Left ventricle myocardium inferior (tissue), 1 donor: ENCODE data around the gene RGL4. TPM values are rescaled to one million over a fixed set of nuclear protein-coding genes. Genes with fewer than 3 reads are reported as not detected.
"Not testable (repeated sequence)": the region's sequence is repeated elsewhere in the genome, so short reads cannot be mapped to it uniquely, and the experiment has no call there.

ENCODE experiments used
- DNase-seq: peaks from one replicate; pipeline ENCODE4 v3.0.0-alpha.2; 2020
- H3K27ac ChIP-seq: fragments of 200-600 bp; replicated peaks from 2 replicates; pipeline ENCODE4 v1.8.0; 2021
- H3K27me3 ChIP-seq: fragments of 200-600 bp; 2 replicates; pipeline ENCODE4 v1.8.0; 2021; ENCODE audit warnings: low read depth
- H3K36me3 ChIP-seq: fragments of 200-600 bp; 2 replicates; pipeline ENCODE4 v1.8.0; 2021
- H3K4me1 ChIP-seq: fragments of 200-600 bp; 2 replicates; pipeline ENCODE4 v1.8.0; 2021
- H3K4me3 ChIP-seq: fragments of 200-600 bp; 2 replicates; pipeline ENCODE4 v1.8.0; 2021; ENCODE audit warnings: mild to moderate bottlenecking, moderate library complexity
- H3K9me3 ChIP-seq: fragments of 200-600 bp; replicated peaks from 2 replicates; pipeline ENCODE4 v1.8.0; 2021
- CTCF ChIP-seq: fragments of 200-600 bp; IDR thresholded peaks from 2 replicates; pipeline ENCODE4 v1.8.0; 2021; ENCODE audit warnings: antibody characterized with exemption, mild to moderate bottlenecking, borderline replicate concordance
- intact Hi-C: fragments of 100-400 bp; cut with micrococcal nuclease; formaldehyde crosslinking; loops from one replicate; pipeline ENCODE4 v1.11.0; 2022
- total RNA-seq: library from RNA; stranded (reverse); fragmentation: NEBNext Ultra II Directional; extraction: Animal tissue kit (Norgen Biotek cat#: 25700); gene quantifications from one replicate; pipeline ENCODE4 v1.2.1, GENCODE V29; 2021
- donor health status: DM: no; HTN: yes; CAD: no; lungs with severe emphysema.

The RGL4 gene
- total RNA-seq, 1 donor from 2014 or later, result not detected

GRCh38 chr22:23673050-23673620, 17.7 kb upstream of the RGL4 start:
- H3K27me3 ChIP-seq, result no peaks in the 10 kb centered on the region
- H3K4me3 ChIP-seq, result no peak overlapping the region
- TF ChIP-seq CTCF, result no peak
- intact Hi-C loops, result no loop called here
- no peaks in the 10 kb centered on the region for H3K9me3 ChIP-seq
- H3K36me3 ChIP-seq, result no peaks in the 10 kb centered on the region
- H3K27ac ChIP-seq, result no peak overlapping the region
- peaks cover 11% of the 10 kb centered on the region for H3K4me1 ChIP-seq
- DNase-seq, result no peak

GRCh38 chr22:23673826-23674690, 16.8 kb upstream of the RGL4 start:
- no peak overlapping the region for H3K4me3 ChIP-seq
- intact Hi-C loops, result no loop called here
- H3K36me3 ChIP-seq, result no peaks in the 10 kb centered on the region
- TF ChIP-seq CTCF, result no peak
- H3K27ac ChIP-seq, result no peak overlapping the region
- H3K9me3 ChIP-seq, result no peaks in the 10 kb centered on the region
- H3K4me1 ChIP-seq, result peaks cover 11% of the 10 kb centered on the region
- DNase-seq, result no peak
- no peaks in the 10 kb centered on the region for H3K27me3 ChIP-seq

GRCh38 chr22:23674886-23675501, 15.8 kb upstream of the RGL4 start:
- intact Hi-C loops, H3K4me3 ChIP-seq, H3K36me3 ChIP-seq, H3K27ac ChIP-seq, H3K9me3 ChIP-seq, H3K27me3 ChIP-seq, DNase-seq: not testable (repeated sequence)
- peaks cover 11% of the 10 kb centered on the region for H3K4me1 ChIP-seq

- no peak for DNase-seq
- Histone ChIP-seq H3K27ac (no peak overlapping the region), H3K4me1 (peaks cover 11% of the 10 kb centered on the region), H3K36me3 (no peaks in the 10 kb centered on the region), H3K27me3 (no peaks in the 10 kb centered on the region), H3K4me3 (no peak overlapping the region), H3K9me3 (no peaks in the 10 kb centered on the region)
- intact Hi-C loops, result no loop called here
- no peak for TF ChIP-seq CTCF
Measured at GRCh38 chr22:23675502-23676415, 15.1 kb upstream of the RGL4 start.

- H3K4me3 ChIP-seq, intact Hi-C loops, DNase-seq, H3K36me3 ChIP-seq, H3K27me3 ChIP-seq, H3K9me3 ChIP-seq, H3K27ac ChIP-seq: not testable (repeated sequence)
- peaks cover 11% of the 10 kb centered on the region for H3K4me1 ChIP-seq
Measured at GRCh38 chr22:23676841-23677700, 13.7 kb upstream of the RGL4 start.

- H3K4me3 ChIP-seq, result no peak overlapping the region
- no peaks in the 10 kb centered on the region for H3K9me3 ChIP-seq
- TF ChIP-seq CTCF, result no peak
- peaks cover 14% of the 10 kb centered on the region for H3K4me1 ChIP-seq
- intact Hi-C loops, result no loop called here
- H3K27ac ChIP-seq, result no peak overlapping the region
- DNase-seq, result no peak
- no peaks in the 10 kb centered on the region for H3K27me3 ChIP-seq
- H3K36me3 ChIP-seq, result no peaks in the 10 kb centered on the region
Measured at GRCh38 chr22:23677701-23677995, 13.2 kb upstream of the RGL4 start.
